Measurements from ENCODE around the gene ASAP2.

DNA sequence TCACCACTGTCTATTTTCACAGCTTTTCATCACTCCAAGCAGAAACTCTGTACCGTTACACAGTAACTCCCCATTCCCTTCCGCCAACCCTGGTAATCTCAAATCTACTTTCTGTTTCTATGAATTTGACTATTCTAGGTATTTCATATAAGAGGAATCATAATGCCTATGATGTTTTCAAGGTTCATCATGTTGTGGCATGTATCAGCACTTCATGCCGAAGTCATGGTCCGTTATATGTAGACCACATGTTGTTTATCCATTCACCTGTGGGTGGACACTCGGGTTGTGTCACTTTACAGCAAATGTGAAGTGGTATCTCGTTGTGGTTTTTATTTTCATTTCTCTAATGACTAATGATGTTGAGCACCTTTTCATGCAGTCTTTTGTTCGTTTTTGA is 238.5 kb downstream of the ASAP2 start:
- no peak for TF ChIP-seq EZH2 (IDR thresholded peaks at IDR 0.05; ENCODE audit: low read depth)
- TF ChIP-seq, protein P1, sequence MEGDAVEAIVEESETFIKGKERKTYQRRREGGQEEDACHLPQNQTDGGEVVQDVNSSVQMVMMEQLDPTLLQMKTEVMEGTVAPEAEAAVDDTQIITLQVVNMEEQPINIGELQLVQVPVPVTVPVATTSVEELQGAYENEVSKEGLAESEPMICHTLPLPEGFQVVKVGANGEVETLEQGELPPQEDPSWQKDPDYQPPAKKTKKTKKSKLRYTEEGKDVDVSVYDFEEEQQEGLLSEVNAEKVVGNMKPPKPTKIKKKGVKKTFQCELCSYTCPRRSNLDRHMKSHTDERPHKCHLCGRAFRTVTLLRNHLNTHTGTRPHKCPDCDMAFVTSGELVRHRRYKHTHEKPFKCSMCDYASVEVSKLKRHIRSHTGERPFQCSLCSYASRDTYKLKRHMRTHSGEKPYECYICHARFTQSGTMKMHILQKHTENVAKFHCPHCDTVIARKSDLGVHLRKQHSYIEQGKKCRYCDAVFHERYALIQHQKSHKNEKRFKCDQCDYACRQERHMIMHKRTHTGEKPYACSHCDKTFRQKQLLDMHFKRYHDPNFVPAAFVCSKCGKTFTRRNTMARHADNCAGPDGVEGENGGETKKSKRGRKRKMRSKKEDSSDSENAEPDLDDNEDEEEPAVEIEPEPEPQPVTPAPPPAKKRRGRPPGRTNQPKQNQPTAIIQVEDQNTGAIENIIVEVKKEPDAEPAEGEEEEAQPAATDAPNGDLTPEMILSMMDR (conservative IDR thresholded peaks at IDR 0.05) = no peak

Measured in PC-9 (cell line).